AG20443 (cell line): ENCODE measurements around the gene PGAP3.
"Not testable (repeated sequence)": the region's sequence is repeated elsewhere in the genome, so short reads cannot be mapped to it uniquely, and the experiment has no call there.

Source experiments
- DNase-seq: peaks from one replicate; pipeline ENCODE4 v3.0.0; 2012; ENCODE audit warnings: low spot score, mixed read lengths

Gene PGAP3

GRCh38 chr17:39715375-39716072 is 27.7 kb upstream of the PGAP3 start:
- no peak for DNase-seq

GRCh38 chr17:39714234-39714633 is 26.4 kb upstream of the PGAP3 start:
- DNase-seq: no peak

- DNase-seq: no peak
Measured at GRCh38 chr17:39711851-39712250, 24.0 kb upstream of the PGAP3 start.

- DNase-seq: not testable (repeated sequence)
Measured at GRCh38 chr17:39711071-39711470, 23.2 kb upstream of the PGAP3 start.

GRCh38 chr17:39709998-39710964 is 22.4 kb upstream of the PGAP3 start:
- no peak for DNase-seq

GRCh38 chr17:39709319-39709997 is 21.6 kb upstream of the PGAP3 start:
- no peak for DNase-seq

GRCh38 chr17:39706921-39707337 is 19.1 kb upstream of the PGAP3 start:
- DNase-seq: no peak

GRCh38 chr17:39706383-39706782 is 18.5 kb upstream of the PGAP3 start:
- DNase-seq: no peak

GRCh38 chr17:39705786-39706348 is 18.0 kb upstream of the PGAP3 start:
- no peak for DNase-seq

GRCh38 chr17:39704821-39705551 is 17.1 kb upstream of the PGAP3 start:
- peak; percentile 61 for DNase-seq

GRCh38 chr17:39703913-39704312 is 16.1 kb upstream of the PGAP3 start:
- DNase-seq: no peak

GRCh38 chr17:39702901-39703893 is 15.3 kb upstream of the PGAP3 start:
- DNase-seq: no peak

- DNase-seq: no peak
Measured at GRCh38 chr17:39701784-39702422, 14.0 kb upstream of the PGAP3 start.

- no peak for DNase-seq
Measured at GRCh38 chr17:39701012-39701783, 13.3 kb upstream of the PGAP3 start.

GRCh38 chr17:39700148-39700987 is 12.5 kb upstream of the PGAP3 start:
- DNase-seq: peak; percentile 77

- peak; percentile 91 for DNase-seq
Measured at GRCh38 chr17:39699818-39700147, 11.9 kb upstream of the PGAP3 start, which contains the start of gene ERBB2. TSS of gene ERBB2 (plus strand) at chr17:39700064. CDS start at chr17:39700239, 175 bp downstream.

- DNase-seq: not testable (repeated sequence)
Measured at GRCh38 chr17:39699157-39699817, 11.4 kb upstream of the PGAP3 start.
